ENCODE results near the gene HINFP. TPM values are rescaled to one million over a fixed set of nuclear protein-coding genes. Genes with fewer than 3 reads are reported as not detected.
A peak's percentile ranks its signal among the peaks of the same experiment; 100 is the strongest.

The HINFP gene
- total RNA-seq, 2 donors from 2014 or later: 22.1 to 41.7 TPM

DNA sequence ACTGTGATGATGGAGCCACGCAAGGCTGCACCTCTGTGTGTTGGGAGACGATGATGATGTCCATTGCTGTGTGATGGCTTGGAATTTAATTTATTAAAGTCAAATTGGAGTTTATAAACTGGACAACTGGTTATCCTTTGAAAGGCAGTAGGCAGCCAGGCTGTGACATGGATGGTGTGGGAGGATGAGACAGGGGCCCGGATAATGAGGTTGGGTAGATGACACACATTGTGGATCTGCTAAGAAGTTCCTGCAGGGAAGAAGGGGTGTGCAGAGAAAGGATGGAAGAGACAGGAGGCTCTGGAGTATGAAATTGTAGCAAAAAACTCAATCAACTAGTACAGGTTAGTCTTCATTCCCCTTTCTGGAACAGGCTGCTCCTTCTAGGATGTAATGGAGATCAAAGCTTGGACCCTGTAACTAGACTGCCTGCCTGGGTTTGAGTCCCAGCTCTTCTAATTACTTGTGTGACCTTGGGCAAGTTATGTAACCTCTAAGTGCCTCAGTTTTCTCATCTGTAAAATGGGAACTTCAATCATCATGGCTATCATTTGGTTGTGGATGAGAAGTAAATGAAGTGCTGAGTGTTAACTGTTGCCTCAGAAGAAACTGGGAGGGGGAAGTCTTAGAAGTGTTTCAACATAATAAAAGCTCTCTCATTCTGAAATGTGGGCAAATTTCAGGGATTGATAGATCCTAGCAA lies 4.2 kb upstream of the HINFP start:
- peaks cover 3% of the 10 kb centered on the region for H3K4me1 ChIP-seq (replicated peaks)
- H3K9me3 ChIP-seq: no peaks in the 10 kb centered on the region
- TF ChIP-seq POLR2A (IDR thresholded peaks at IDR 0.05) (no peak), POLR2AphosphoS5 (IDR thresholded peaks at IDR 0.05) (no peak)
- TF ChIP-seq, protein P1, sequence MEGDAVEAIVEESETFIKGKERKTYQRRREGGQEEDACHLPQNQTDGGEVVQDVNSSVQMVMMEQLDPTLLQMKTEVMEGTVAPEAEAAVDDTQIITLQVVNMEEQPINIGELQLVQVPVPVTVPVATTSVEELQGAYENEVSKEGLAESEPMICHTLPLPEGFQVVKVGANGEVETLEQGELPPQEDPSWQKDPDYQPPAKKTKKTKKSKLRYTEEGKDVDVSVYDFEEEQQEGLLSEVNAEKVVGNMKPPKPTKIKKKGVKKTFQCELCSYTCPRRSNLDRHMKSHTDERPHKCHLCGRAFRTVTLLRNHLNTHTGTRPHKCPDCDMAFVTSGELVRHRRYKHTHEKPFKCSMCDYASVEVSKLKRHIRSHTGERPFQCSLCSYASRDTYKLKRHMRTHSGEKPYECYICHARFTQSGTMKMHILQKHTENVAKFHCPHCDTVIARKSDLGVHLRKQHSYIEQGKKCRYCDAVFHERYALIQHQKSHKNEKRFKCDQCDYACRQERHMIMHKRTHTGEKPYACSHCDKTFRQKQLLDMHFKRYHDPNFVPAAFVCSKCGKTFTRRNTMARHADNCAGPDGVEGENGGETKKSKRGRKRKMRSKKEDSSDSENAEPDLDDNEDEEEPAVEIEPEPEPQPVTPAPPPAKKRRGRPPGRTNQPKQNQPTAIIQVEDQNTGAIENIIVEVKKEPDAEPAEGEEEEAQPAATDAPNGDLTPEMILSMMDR (IDR thresholded peaks at IDR 0.05): no peak
- peaks cover 0 to 5% of the 10 kb centered on the region in 2 donors for H3K36me3 ChIP-seq
- no peak for DNase-seq (ENCODE audit: low spot score)
- WGBS: 94% methylated on average over 3 of the region's 3 CpGs
- H3K27ac ChIP-seq: no peak overlapping the region
- H3K4me3 ChIP-seq: no peak overlapping the region
- H3K27me3 ChIP-seq (replicated peaks; ENCODE audit: insufficient read depth): no peaks in the 10 kb centered on the region
- intact Hi-C loops (cut with DNase I): no loop called here

DNA sequence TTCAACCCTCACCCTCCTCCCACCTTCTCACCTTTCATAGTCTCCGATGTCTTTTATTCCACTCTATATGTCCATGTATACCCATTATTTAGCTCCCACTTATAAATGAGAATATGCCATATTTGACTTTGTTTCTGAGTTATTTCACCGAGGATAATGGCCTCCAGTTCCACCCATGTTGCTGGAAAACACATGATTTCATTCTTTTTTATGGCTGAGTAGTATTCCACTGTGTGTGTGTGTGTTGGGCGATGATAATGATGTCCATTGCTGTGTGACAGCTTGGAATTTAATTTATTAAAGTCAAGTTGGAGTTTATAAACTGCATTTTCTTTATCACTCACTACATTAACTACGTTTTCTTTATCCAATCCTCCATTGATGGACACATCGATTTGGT lies 3.2 kb upstream of the HINFP start:
- intact Hi-C loops (cut with DNase I): no loop called here

DNA sequence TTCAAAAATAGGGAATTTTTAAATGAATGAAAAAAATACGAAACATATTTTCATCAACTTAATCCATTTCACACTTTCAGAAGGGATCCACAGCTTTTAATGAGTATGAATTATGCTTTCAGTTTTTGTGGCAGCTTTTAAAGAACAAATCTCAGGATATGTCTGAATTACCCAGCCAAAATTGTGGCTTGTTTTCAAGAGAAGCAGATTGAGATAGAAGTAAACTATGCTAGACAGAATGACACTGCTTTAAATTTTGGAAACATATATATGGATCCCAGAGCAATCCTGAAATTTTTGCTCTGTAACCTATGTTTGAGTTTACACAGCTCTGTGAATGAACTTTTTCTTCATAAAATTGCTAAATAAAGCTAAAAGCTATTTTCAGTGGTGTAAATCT lies 2.4 kb upstream of the HINFP start:
- H3K9me3 ChIP-seq: no peaks in the 10 kb centered on the region
- intact Hi-C loops (cut with DNase I): no loop called here

More for the DNA sequence above, 3.2 kb upstream of the HINFP start:
- TF ChIP-seq POLR2AphosphoS5 (IDR thresholded peaks at IDR 0.05): no peak
- TF ChIP-seq, protein P1 (IDR thresholded peaks at IDR 0.05): no peak
- TF ChIP-seq POLR2A (IDR thresholded peaks at IDR 0.05): no peak
- Histone ChIP-seq H3K9me3 (no peaks in the 10 kb centered on the region), H3K4me3 (no peak overlapping the region), H3K27me3 (replicated peaks; ENCODE audit: insufficient read depth) (no peaks in the 10 kb centered on the region), H3K27ac (no peak overlapping the region), H3K36me3 (no peaks in the 10 kb centered on the region), H3K4me1 (replicated peaks) (peaks cover 8% of the 10 kb centered on the region)
- WGBS: 96% methylated on average over 5 of the region's 5 CpGs
- no peak for DNase-seq (ENCODE audit: low spot score)

DNA sequence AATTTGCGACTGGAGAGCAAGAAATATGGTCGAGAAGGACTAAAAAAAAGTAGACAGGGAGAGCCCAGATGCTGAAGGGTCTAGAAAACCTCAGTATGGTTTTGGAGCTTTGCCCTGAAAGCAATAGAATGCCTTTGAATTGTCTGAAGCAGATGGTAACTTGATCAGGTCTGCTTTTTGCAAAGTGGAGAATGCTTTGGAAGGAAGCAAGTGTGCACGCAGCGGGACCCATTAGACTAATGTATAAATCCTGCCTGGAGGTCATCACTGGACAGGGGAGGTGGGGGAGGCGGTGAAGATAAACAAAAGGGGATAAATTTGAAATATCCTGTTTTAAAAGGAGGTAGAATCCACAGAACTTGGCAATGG lies 757 bp upstream of the HINFP start:
- peaks cover 8% of the 10 kb centered on the region for H3K4me1 ChIP-seq (replicated peaks)
- H3K27me3 ChIP-seq (replicated peaks; ENCODE audit: insufficient read depth): no peaks in the 10 kb centered on the region
- H3K4me3 ChIP-seq: peak overlapping the region; percentile 79 to 88
- no peaks in the 10 kb centered on the region for H3K9me3 ChIP-seq
- intact Hi-C loops (cut with DNase I): no loop called here
- TF ChIP-seq, protein P1 (IDR thresholded peaks at IDR 0.05): no peak
- TF ChIP-seq POLR2AphosphoS5 (IDR thresholded peaks at IDR 0.05) (no peak), POLR2A (IDR thresholded peaks at IDR 0.05) (no peak)
- H3K36me3 ChIP-seq: no peaks in the 10 kb centered on the region
- WGBS: 12% methylated on average over 5 of the region's 5 CpGs
- peak overlapping the region; percentile 69 to 77 for H3K27ac ChIP-seq
- DNase-seq (ENCODE audit: low spot score): no peak

More for the DNA sequence above, 2.4 kb upstream of the HINFP start:
- 94% methylated on average over 1 of the region's 1 CpG for WGBS
- no peak overlapping the region for H3K27ac ChIP-seq
- no peaks in the 10 kb centered on the region for H3K27me3 ChIP-seq (replicated peaks; ENCODE audit: insufficient read depth)
- TF ChIP-seq POLR2AphosphoS5 (IDR thresholded peaks at IDR 0.05): no peak
- TF ChIP-seq POLR2A (IDR thresholded peaks at IDR 0.05): no peak
- TF ChIP-seq, protein P1 (IDR thresholded peaks at IDR 0.05): no peak
- no peak overlapping the region for H3K4me3 ChIP-seq
- DNase-seq (ENCODE audit: low spot score): no peak
- peaks cover 8% of the 10 kb centered on the region for H3K4me1 ChIP-seq (replicated peaks)
- no peaks in the 10 kb centered on the region for H3K36me3 ChIP-seq

DNA sequence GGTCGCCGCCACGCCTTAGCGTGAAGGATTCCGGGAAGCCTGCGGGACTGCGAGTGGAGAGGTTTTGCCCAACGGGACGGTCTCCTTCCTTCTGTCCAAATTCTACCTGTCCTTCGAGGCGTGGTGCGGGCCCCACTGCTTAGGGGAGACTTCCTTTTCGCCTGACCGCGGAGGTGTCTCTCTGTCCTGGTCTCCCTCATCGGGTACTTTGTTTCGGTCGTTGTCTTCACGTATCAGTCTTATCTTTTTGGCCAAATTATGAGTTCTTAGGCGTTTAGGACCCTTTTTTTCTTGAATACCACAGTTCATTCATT lies 388 bp downstream of the HINFP start:
- peak overlapping the region; percentile 68 to 77 for H3K27ac ChIP-seq
- under 1% methylated on average over 19 of the region's 20 CpGs for WGBS
- intact Hi-C loops (cut with DNase I): no loop called here
- H3K9me3 ChIP-seq: no peaks in the 10 kb centered on the region
- no peak for TF ChIP-seq POLR2AphosphoS5 (IDR thresholded peaks at IDR 0.05)
- TF ChIP-seq, protein P1 (IDR thresholded peaks at IDR 0.05): no peak
- no peak for TF ChIP-seq POLR2A (IDR thresholded peaks at IDR 0.05)
- H3K27me3 ChIP-seq (replicated peaks; ENCODE audit: insufficient read depth): no peaks in the 10 kb centered on the region
- H3K4me1 ChIP-seq (replicated peaks): peaks cover 8% of the 10 kb centered on the region
- DNase-seq (ENCODE audit: low spot score): no peak
- no peaks in the 10 kb centered on the region for H3K36me3 ChIP-seq
- H3K4me3 ChIP-seq: peak overlapping the region; percentile 79 to 88

Data from prostate gland (tissue), 2 donors.